Measurements from ENCODE around the gene NDE1. TPM values are rescaled to one million over a fixed set of nuclear protein-coding genes. Genes with fewer than 3 reads are reported as not detected.
"Not testable (repeated sequence)": the region's sequence is repeated elsewhere in the genome, so short reads cannot be mapped to it uniquely, and the experiment has no call there.

NDE1 gene
- polyA plus RNA-seq, 1 of the 3 experiments (the other 2 are of a cell fraction), result 27.9 TPM

DNA sequence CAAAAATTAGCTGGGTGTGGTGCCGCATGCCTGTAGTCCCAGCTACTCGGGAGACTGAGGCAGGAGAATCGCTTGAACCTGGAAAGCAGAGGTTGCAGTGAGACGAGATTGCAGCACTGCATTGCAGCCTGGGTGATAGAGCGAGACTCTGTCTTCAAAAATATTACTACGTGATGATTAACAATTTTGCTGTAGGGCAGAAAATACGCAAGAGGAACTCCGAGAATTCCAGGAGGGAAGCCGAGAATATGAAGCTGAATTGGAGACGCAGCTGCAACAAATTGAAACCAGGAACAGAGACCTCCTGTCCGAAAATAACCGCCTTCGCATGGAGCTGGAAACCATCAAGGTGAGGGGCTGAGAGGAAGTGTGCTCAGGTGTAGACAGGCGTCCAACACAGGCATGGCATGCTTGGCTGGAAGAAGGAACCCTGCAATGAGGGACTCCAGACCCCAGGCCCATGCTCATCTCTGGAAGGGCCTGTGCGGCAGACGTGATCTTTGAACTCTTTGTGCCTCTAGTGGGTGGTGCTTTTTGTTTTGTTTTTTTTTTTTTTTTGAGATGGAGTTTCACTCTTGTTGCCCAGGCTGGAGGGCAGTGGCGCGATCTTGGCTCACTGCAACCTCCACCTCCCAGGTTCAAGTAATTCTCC lies 17.2 kb downstream of the NDE1 start (continued):
- TF ChIP-seq FOSL2 (IDR thresholded peaks at IDR 0.05; ENCODE audit: borderline replicate concordance, low read depth) (no peak), POLR2AphosphoS5 (IDR thresholded peaks at IDR 0.05; ENCODE audit: low read depth, low read length) (no peak), NRF1 (IDR thresholded peaks at IDR 0.05; ENCODE audit: low read depth, low read length) (no peak)

DNA sequence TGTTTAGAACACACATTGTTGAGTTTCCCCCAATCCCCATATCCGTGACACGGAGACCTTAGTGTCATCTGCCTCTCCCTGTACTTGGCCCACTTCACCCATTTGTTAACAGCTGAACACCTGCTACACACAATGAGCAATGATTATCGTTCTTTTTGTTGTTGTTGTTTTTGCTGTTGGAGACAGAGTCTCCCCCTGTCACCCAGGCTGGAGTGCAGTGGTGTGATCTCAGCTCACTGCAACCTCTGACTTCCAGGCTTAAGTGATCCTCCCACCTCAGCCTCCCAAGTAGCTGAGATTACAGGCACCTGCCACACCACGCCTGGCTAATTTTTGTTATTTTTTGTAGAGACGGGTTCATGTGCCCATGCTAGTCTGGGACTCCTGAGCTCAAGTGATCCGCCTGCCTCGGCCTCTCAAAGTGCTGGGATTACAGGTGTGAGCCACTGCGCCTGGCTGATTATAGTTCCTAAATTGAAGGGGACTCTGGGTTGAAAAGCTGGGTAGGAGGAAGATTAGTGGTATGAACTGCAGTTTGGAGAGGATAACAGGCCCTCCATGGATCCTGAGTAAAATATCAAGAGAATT lies 21.6 kb downstream of the NDE1 start:
- H3K36me3 ChIP-seq (replicated peaks in 1 of 2; ENCODE audit: control insufficient read depth in 1 of 2, insufficient read depth in 2 of 2, low read length in 1 of 2), result peaks cover 2 to 22% of the 10 kb centered on the region in 2 experiments
- no peaks in the 10 kb centered on the region for H3K9me2 ChIP-seq
- H3K9ac ChIP-seq, result no peak overlapping the region
- no peak overlapping the region for H2AFZ ChIP-seq (ENCODE audit: low read depth)
- no peak overlapping the region for H3K4me3 ChIP-seq (ENCODE audit: low read depth in 2 of 2, low read length in 1 of 2)
- H3K4me1 ChIP-seq (ENCODE audit: control insufficient read depth in 1 of 2, insufficient read depth in 2 of 2, low read depth in 1 of 2, low read length in 1 of 2), result no peaks in the 10 kb centered on the region
- no peaks in the 10 kb centered on the region for H3K9me3 ChIP-seq
- 96% methylated on average over 8 of the region's 8 CpGs for WGBS (ENCODE audit: low lambda C conversion rate)
- TF ChIP-seq SIN3A (IDR thresholded peaks at IDR 0.05; ENCODE audit: borderline replicate concordance, low read depth, low read length), result no peak
- no peak for TF ChIP-seq TEAD4 (IDR thresholded peaks at IDR 0.05; ENCODE audit: borderline replicate concordance, insufficient read depth)
- TF ChIP-seq FOXM1 (IDR thresholded peaks at IDR 0.05; ENCODE audit: low read depth), result no peak
- TF ChIP-seq TAF1 (IDR thresholded peaks at IDR 0.05; ENCODE audit: borderline replicate concordance, low read depth, low read length), result no peak
- no peak for TF ChIP-seq GATA2 (CRISPR knock-in tag; IDR thresholded peaks at IDR 0.05)
- TF ChIP-seq MEF2A (IDR thresholded peaks at IDR 0.05; ENCODE audit: borderline replicate concordance, low read depth), result no peak
- TF ChIP-seq RFX5 (IDR thresholded peaks at IDR 0.05; ENCODE audit: low read length), result no peak
- no peak for TF ChIP-seq RCOR1 (IDR thresholded peaks at IDR 0.05; ENCODE audit: low read length)
- TF ChIP-seq RXRA (IDR thresholded peaks at IDR 0.05; ENCODE audit: borderline replicate concordance, low read depth), result no peak
- TF ChIP-seq YY1 (IDR thresholded peaks at IDR 0.05; ENCODE audit: low read depth), result no peak
- TF ChIP-seq, protein P1, sequence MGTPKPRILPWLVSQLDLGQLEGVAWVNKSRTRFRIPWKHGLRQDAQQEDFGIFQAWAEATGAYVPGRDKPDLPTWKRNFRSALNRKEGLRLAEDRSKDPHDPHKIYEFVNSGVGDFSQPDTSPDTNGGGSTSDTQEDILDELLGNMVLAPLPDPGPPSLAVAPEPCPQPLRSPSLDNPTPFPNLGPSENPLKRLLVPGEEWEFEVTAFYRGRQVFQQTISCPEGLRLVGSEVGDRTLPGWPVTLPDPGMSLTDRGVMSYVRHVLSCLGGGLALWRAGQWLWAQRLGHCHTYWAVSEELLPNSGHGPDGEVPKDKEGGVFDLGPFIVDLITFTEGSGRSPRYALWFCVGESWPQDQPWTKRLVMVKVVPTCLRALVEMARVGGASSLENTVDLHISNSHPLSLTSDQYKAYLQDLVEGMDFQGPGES (IDR thresholded peaks at IDR 0.05; ENCODE audit: low read depth, low read length), result no peak
- TF ChIP-seq TCF12 (IDR thresholded peaks at IDR 0.05), result no peak
- TF ChIP-seq FOXJ3 (CRISPR knock-in tag; IDR thresholded peaks at IDR 0.05), result no peak
- TF ChIP-seq, protein P2, sequence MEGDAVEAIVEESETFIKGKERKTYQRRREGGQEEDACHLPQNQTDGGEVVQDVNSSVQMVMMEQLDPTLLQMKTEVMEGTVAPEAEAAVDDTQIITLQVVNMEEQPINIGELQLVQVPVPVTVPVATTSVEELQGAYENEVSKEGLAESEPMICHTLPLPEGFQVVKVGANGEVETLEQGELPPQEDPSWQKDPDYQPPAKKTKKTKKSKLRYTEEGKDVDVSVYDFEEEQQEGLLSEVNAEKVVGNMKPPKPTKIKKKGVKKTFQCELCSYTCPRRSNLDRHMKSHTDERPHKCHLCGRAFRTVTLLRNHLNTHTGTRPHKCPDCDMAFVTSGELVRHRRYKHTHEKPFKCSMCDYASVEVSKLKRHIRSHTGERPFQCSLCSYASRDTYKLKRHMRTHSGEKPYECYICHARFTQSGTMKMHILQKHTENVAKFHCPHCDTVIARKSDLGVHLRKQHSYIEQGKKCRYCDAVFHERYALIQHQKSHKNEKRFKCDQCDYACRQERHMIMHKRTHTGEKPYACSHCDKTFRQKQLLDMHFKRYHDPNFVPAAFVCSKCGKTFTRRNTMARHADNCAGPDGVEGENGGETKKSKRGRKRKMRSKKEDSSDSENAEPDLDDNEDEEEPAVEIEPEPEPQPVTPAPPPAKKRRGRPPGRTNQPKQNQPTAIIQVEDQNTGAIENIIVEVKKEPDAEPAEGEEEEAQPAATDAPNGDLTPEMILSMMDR (IDR thresholded peaks at IDR 0.05), result no peak
- TF ChIP-seq POLR2AphosphoS5 (IDR thresholded peaks at IDR 0.05; ENCODE audit: low read depth, low read length), result no peak
- no peak for TF ChIP-seq NRF1 (IDR thresholded peaks at IDR 0.05; ENCODE audit: low read depth, low read length)
- POLR2A ChIA-PET, result no interaction called here
- CTCF ChIA-PET, result interaction anchor here (0.6 to 1.3 kb wide), 3 partner anchors 28 to 150 kb away, joined by 3 to 4 read pairs (median 3); no protein-coding TSS in a partner anchor
- no peak overlapping the region for H3K27ac ChIP-seq (ENCODE audit: low read depth in 2 of 2, low read length in 1 of 2)
- 0 out of 2 replicates have a peak, but pooled peaks cover 5% of the 10 kb centered on the region for H4K20me1 ChIP-seq (ENCODE audit: insufficient read depth)
- H3K27me3 ChIP-seq (ENCODE audit: insufficient read depth), result no peaks in the 10 kb centered on the region
- no peaks in the 10 kb centered on the region for H3F3A ChIP-seq (replicated peaks; ENCODE audit: insufficient read depth)
- DNase-seq, result no peak
- peaks cover 27% of the 10 kb centered on the region; the same call in 1 of the 2 replicates for H3K79me2 ChIP-seq (ENCODE audit: insufficient read depth)
- H3K4me2 ChIP-seq, result no peak overlapping the region

DNA sequence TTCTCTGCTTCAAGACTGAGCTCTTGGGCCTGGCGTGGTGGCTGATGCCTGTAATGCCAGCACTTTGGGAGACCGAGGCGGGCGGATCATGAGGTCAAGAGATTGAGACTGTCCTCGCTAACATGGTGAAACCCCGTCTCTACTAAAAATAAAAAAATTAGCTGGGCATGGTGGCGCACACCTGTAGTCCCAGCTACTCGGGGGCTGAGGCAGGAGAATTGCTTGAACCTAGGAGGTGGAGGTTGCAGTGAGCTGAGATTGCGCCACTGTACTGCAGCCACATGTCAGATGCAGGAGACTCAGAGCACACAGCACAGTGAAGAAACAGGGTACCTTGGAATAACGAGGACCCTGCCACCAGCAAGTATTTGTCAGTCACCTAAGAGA lies 22.1 kb downstream of the NDE1 start:
- H3K9me2 ChIP-seq; H3F3A ChIP-seq (replicated peaks; ENCODE audit: insufficient read depth); H2AFZ ChIP-seq (ENCODE audit: low read depth); H3K27me3 ChIP-seq (ENCODE audit: insufficient read depth); H3K4me3 ChIP-seq (ENCODE audit: low read depth in 2 of 2, low read length in 1 of 2); H3K4me1 ChIP-seq (ENCODE audit: control insufficient read depth in 1 of 2, insufficient read depth in 2 of 2, low read depth in 1 of 2, low read length in 1 of 2); DNase-seq; POLR2A ChIA-PET; H4K20me1 ChIP-seq (ENCODE audit: insufficient read depth); H3K9ac ChIP-seq; H3K27ac ChIP-seq (ENCODE audit: low read depth in 2 of 2, low read length in 1 of 2); H3K9me3 ChIP-seq; H3K4me2 ChIP-seq: not testable (repeated sequence)
- 95% methylated on average over 10 of the region's 10 CpGs for WGBS (ENCODE audit: low lambda C conversion rate)
- H3K79me2 ChIP-seq (ENCODE audit: insufficient read depth), result peaks cover 27% of the 10 kb centered on the region; the same call in 1 of the 2 replicates
- CTCF ChIA-PET, result interaction anchor here (0.9 to 1.3 kb wide), 2 partner anchors 28 to 150 kb away, joined by 3 to 4 read pairs; no protein-coding TSS in a partner anchor
- H3K36me3 ChIP-seq (replicated peaks in 1 of 2; ENCODE audit: control insufficient read depth in 1 of 2, insufficient read depth in 2 of 2, low read length in 1 of 2), result peaks cover 2 to 18% of the 10 kb centered on the region in 2 experiments

All from SK-N-SH (cell line).